ENCODE results near the gene CDH1. TPM values are rescaled to one million over a fixed set of nuclear protein-coding genes. Genes with fewer than 3 reads are reported as not detected.

Gene CDH1
- total and polyA plus RNA-seq, 11 donors, result 0.08 to 5.3 (median 0.27) TPM; not detected in 8

DNA sequence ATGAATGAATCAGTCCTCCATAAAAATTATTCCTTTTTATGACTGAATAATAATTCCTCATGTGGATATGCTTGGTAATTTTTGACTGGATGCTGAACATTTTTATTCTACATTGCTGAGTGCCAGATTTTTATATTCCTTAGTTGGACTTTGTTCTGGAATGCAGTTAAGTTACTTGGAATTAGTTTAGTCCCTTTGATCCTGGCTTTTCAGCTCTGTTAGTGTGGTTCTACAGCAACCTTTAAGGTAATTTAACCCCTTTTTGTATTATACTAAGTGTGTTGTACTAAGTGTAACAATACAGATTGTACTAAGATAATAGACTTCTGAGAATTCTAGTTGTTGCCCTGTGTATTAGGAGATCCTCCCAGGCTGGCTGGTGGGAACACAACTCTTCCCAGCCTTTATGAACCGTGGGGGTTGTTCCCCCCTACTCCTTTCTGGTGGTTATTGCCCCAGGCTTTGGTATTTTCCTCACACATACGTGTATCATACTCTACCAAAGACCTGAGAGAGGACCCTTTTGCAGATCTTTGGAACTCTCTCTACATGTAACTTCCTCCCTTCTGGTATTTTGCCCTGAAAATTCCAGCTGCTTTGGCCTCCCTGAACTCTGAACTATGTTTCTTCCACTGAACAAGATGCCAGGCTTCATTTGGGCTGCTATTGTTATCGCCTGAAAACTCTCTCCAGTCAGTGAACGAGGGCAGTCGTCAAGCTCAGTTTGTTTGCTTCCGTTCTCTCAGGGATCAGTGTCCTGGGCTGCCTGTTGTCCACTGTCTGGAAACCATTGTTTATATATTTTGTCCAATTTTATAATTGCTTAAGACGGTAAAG lies 136.8 kb downstream of the CDH1 start:
- DNase-seq (no peak), ATAC-seq (no peak)
- H3K4me1 ChIP-seq, result no peaks in the 10 kb centered on the region
- H3K27me3 ChIP-seq, result no peaks in the 10 kb centered on the region
- no peak for TF ChIP-seq POLR2A (IDR thresholded peaks at IDR 0.05)
- peaks cover 0 to 90% (median 51%) of the 10 kb centered on the region in 9 donors for H3K36me3 ChIP-seq
- H3K27ac ChIP-seq, result no peak overlapping the region
- WGBS, 4 donors, result 87 to 92% (median 91%) methylated on average over 7 of the region's 7 CpGs
- H3K4me3 ChIP-seq, result no peak overlapping the region
- intact Hi-C loops (cut with DNase I), result no loop called here
- H3K9me3 ChIP-seq, result no peaks in the 10 kb centered on the region

DNA sequence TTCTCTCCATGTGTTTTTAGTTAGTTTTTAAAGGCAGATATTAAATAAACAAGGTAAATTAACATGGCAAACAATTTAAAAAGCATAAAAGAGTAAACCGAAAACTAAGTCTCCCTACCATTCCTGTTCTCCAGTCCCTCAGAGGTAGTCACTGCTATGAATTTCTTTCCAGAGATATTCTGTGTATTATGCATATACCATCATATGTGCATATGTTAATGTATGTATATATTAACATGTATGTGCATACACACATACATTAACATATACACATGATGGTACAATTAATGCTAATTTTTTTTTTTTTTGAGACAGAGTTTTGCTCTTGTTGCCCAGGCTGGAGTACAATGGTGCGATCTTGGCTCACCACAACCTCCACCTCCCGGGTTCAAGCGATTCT lies 138.8 kb downstream of the CDH1 start:
- Histone ChIP-seq H3K36me3 (peaks cover 0 to 94% (median 70%) of the 10 kb centered on the region in 9 donors), H3K9me3 (no peaks in the 10 kb centered on the region), H3K27me3 (no peaks in the 10 kb centered on the region), H3K27ac (no peak overlapping the region), H3K4me3 (no peak overlapping the region), H3K4me1 (no peaks in the 10 kb centered on the region)
- no peak for DNase-seq
- intact Hi-C loops (cut with DNase I), result no loop called here
- 96 to 99% (median 98%) methylated on average over 3 to 4 of the region's 4 CpGs for WGBS, 4 donors
- TF ChIP-seq, protein P1, sequence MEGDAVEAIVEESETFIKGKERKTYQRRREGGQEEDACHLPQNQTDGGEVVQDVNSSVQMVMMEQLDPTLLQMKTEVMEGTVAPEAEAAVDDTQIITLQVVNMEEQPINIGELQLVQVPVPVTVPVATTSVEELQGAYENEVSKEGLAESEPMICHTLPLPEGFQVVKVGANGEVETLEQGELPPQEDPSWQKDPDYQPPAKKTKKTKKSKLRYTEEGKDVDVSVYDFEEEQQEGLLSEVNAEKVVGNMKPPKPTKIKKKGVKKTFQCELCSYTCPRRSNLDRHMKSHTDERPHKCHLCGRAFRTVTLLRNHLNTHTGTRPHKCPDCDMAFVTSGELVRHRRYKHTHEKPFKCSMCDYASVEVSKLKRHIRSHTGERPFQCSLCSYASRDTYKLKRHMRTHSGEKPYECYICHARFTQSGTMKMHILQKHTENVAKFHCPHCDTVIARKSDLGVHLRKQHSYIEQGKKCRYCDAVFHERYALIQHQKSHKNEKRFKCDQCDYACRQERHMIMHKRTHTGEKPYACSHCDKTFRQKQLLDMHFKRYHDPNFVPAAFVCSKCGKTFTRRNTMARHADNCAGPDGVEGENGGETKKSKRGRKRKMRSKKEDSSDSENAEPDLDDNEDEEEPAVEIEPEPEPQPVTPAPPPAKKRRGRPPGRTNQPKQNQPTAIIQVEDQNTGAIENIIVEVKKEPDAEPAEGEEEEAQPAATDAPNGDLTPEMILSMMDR (IDR thresholded peaks at IDR 0.05), result no peak
- TF ChIP-seq POLR2A (IDR thresholded peaks at IDR 0.05), result no peak
- ATAC-seq, result no peak

DNA sequence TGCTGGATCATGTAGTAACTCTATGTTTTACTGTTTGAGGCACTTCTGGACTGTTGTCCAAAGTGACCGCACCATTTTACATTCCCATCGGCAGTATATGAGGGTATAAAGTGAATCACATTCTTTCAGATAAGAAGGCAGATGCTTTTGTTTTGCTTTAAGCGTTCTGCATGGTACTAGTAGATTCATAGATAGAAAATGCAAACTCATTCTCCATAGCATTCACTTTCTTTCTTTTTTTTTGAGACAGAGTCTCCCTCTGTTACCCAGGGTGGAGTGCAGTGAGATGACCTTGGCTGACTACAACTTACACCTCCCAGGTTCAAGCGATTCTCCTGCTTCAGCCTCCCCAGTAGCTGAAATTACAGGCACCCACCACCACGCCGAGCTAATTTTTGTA lies 146.6 kb downstream of the CDH1 start:
- WGBS, 4 donors, result 94 to 98% (median 96%) methylated on average over 6 of the region's 6 CpGs
- Histone ChIP-seq H3K9me3 (no peaks in the 10 kb centered on the region), H3K27ac (no peak overlapping the region), H3K27me3 (no peaks in the 10 kb centered on the region), H3K36me3 (peaks cover 0 to 51% (median 44%) of the 10 kb centered on the region in 9 donors), H3K4me1 (peaks cover 0 to 5% (median 0%) of the 10 kb centered on the region in 12 donors), H3K4me3 (no peak overlapping the region)
- ATAC-seq (no peak), DNase-seq (no peak)
- intact Hi-C loops (cut with DNase I), result no loop called here
- no peak for TF ChIP-seq POLR2A (IDR thresholded peaks at IDR 0.05)
- TF ChIP-seq, protein P1 (IDR thresholded peaks at IDR 0.05), result no peak

DNA sequence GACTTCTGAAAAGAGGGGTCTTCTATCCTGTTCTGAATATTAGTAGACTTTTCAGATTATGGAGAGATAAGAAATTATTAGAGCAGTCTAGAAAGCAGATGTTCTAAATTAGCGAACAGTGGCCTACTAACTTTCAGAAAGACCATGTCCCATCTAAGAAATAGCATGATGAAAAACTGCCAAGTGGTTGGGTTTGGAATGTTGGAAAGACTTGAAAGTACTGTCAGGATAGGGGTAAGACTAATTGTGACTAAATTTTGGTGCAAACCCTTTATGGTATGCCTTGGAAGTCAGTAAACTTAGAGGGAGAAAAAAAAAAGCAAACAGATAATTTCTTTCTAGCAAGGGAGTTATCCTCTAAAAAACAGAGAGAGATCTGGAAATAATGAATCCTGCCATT lies 147.3 kb downstream of the CDH1 start:
- TF ChIP-seq, protein P1 (IDR thresholded peaks at IDR 0.05), result no peak
- TF ChIP-seq POLR2A (IDR thresholded peaks at IDR 0.05), result no peak

More for the DNA sequence above, 147.3 kb downstream of the CDH1 start:
- peaks cover 0 to 44% (median 37%) of the 10 kb centered on the region in 9 donors for H3K36me3 ChIP-seq
- H3K27ac ChIP-seq, result no peak overlapping the region
- no peaks in the 10 kb centered on the region for H3K9me3 ChIP-seq
- peaks cover 0 to 8% (median 0%) of the 10 kb centered on the region in 12 donors for H3K4me1 ChIP-seq
- DNase-seq, result no peak
- no peak overlapping the region for H3K4me3 ChIP-seq
- 94 to 97% (median 97%) methylated on average over 1 of the region's 1 CpG for WGBS, 4 donors
- ATAC-seq, result no peak
- H3K27me3 ChIP-seq, result no peaks in the 10 kb centered on the region
- intact Hi-C loops (cut with DNase I), result no loop called here

Other genes starting within 250 kb of the CDH1 start
- 10 to 100 TPM in 6 of 9 donors, 1 to 10 TPM in 3; 6.9 to 18.1 (median 12.0) TPM for gene ZFP90, start 198.0 kb upstream of the CDH1 start, total RNA-seq
- 1 to 10 TPM; 4.9 to 5.3 TPM for gene ZFP90, start 198.0 kb upstream of the CDH1 start, polyA plus RNA-seq
- 1 to 10 TPM in 1 of 9 donors, not detected in 8; 3.8 TPM for gene CDH3, start 92.0 kb upstream of the CDH1 start, total RNA-seq
- gene CDH3, start 92.0 kb upstream of the CDH1 start, polyA plus RNA-seq, result under 1 TPM in 1 of 2 donors, not detected in 1; 0.01 TPM
- 10 to 100 TPM in 2 of 9 donors, 1 to 10 TPM in 7; 5.5 to 14.1 (median 8.9) TPM for gene TANGO6, start 106.2 kb downstream of the CDH1 start, total RNA-seq
- 1 to 10 TPM; 1.8 to 7.5 TPM for gene TANGO6, start 106.2 kb downstream of the CDH1 start, polyA plus RNA-seq

Data from heart left ventricle (tissue), 16 donors.